HEK293 (cell line): ENCODE data around the gene SLC30A1.

Experiments used
- FEZF1 ChIP-seq: fragments of 450-650 bp; formaldehyde crosslinking; IDR thresholded peaks from 2 replicates; pipeline ENCODE4 v1.5.1; 2016; ENCODE audit warnings: missing biosample characterization, missing genetic modification characterization
- GLI4 ChIP-seq: fragments of 450-650 bp; formaldehyde crosslinking; IDR thresholded peaks from 2 replicates; pipeline ENCODE4 v1.5.1; 2016; ENCODE audit warnings: missing biosample characterization, missing genetic modification characterization
- GLIS1 ChIP-seq: fragments of 450-650 bp; formaldehyde crosslinking; IDR thresholded peaks from 2 replicates; pipeline ENCODE4 v1.5.1; 2016; ENCODE audit warnings: missing biosample characterization, missing genetic modification characterization
- HOXA7 ChIP-seq: sonication (generic); formaldehyde crosslinking; IDR thresholded peaks from 2 replicates; pipeline ENCODE4 v1.8.1; 2022; ENCODE audit warnings: missing genetic modification reagents, borderline replicate concordance
- KLF8 ChIP-seq: fragments of 450-650 bp; formaldehyde crosslinking; IDR thresholded peaks from 2 replicates; pipeline ENCODE4 v1.5.1; 2016; ENCODE audit warnings: missing biosample characterization, missing genetic modification characterization
- KLF9 ChIP-seq: fragments of 450-650 bp; formaldehyde crosslinking; IDR thresholded peaks from 2 replicates; pipeline ENCODE4 v1.5.1; 2016; ENCODE audit warnings: missing biosample characterization, missing genetic modification characterization, low read depth
- MYNN ChIP-seq: fragments of 450-650 bp; formaldehyde crosslinking; IDR thresholded peaks from 2 replicates; pipeline ENCODE4 v1.5.1; 2016; ENCODE audit warnings: missing biosample characterization, missing genetic modification characterization, borderline replicate concordance
- OSR2 ChIP-seq: fragments of 450-650 bp; formaldehyde crosslinking; IDR thresholded peaks from 2 replicates; pipeline ENCODE4 v1.5.1; 2016; ENCODE audit warnings: missing biosample characterization, missing genetic modification characterization
- SP2 ChIP-seq: fragments of 450-650 bp; formaldehyde crosslinking; IDR thresholded peaks from 2 replicates; pipeline ENCODE4 v1.5.1; 2016; ENCODE audit warnings: missing biosample characterization, missing genetic modification characterization
- SP7 ChIP-seq: fragments of 450-650 bp; formaldehyde crosslinking; IDR thresholded peaks from 2 replicates; pipeline ENCODE4 v1.5.1; 2016; ENCODE audit warnings: missing biosample characterization, missing genetic modification characterization
- ZFHX2 ChIP-seq: fragments of 450-650 bp; formaldehyde crosslinking; conservative IDR thresholded peaks from 2 replicates; pipeline ENCODE4 v1.5.1; 2016; ENCODE audit warnings: missing biosample characterization, missing genetic modification characterization
- ZFP69B ChIP-seq: fragments of 450-650 bp; formaldehyde crosslinking; IDR thresholded peaks from 2 replicates; pipeline ENCODE4 v1.5.1; 2016; ENCODE audit warnings: missing biosample characterization, missing genetic modification characterization
- ZNF133 ChIP-seq: fragments of 450-650 bp; formaldehyde crosslinking; IDR thresholded peaks from 2 replicates; pipeline ENCODE4 v1.5.1; 2016; ENCODE audit warnings: missing biosample characterization, missing genetic modification characterization
- ZNF140 ChIP-seq: fragments of 450-650 bp; formaldehyde crosslinking; IDR thresholded peaks from 2 replicates; pipeline ENCODE4 v1.5.1; 2016; ENCODE audit warnings: missing biosample characterization, missing genetic modification characterization
- ZNF146 ChIP-seq: fragments of 450-650 bp; formaldehyde crosslinking; IDR thresholded peaks from 2 replicates; pipeline ENCODE4 v1.5.1; 2016; ENCODE audit warnings: missing biosample characterization, missing genetic modification characterization
- ZNF184 ChIP-seq: fragments of 450-650 bp; IDR thresholded peaks from 2 replicates; pipeline ENCODE4 v1.5.1; 2018; ENCODE audit warnings: missing biosample characterization, mild to moderate bottlenecking, missing genetic modification characterization
- ZNF202 ChIP-seq: fragments of 450-650 bp; formaldehyde crosslinking; IDR thresholded peaks from 2 replicates; pipeline ENCODE4 v1.5.1; 2016; ENCODE audit warnings: missing biosample characterization, missing genetic modification characterization, borderline replicate concordance
- ZNF274 ChIP-seq, 2 experiments: fragments of 200-500 bp in 1 of 2; fragments of 450-650 bp in 1 of 2; sonication (Bioruptor generic) in 1 of 2; formaldehyde crosslinking in 1 of 2; IDR thresholded peaks; 2 replicates each; pipeline versions ENCODE4 v1.5.1 to v1.6.1; 2014 to 2016; ENCODE audit warnings: borderline replicate concordance in 1 of 2, inconsistent platforms in 1 of 2, low read length in 1 of 2, missing biosample characterization in 1 of 2, missing genetic modification characterization in 1 of 2
- ZNF311 ChIP-seq: fragments of 450-650 bp; formaldehyde crosslinking; IDR thresholded peaks from 2 replicates; pipeline ENCODE4 v1.5.1; 2017; ENCODE audit warnings: missing biosample characterization, missing genetic modification characterization, borderline replicate concordance
- ZNF324 ChIP-seq: fragments of 450-650 bp; formaldehyde crosslinking; IDR thresholded peaks from 2 replicates; pipeline ENCODE4 v1.5.1; 2016; ENCODE audit warnings: missing biosample characterization, missing genetic modification characterization
- ZNF335 ChIP-seq: fragments of 450-650 bp; formaldehyde crosslinking; conservative IDR thresholded peaks from 2 replicates; pipeline ENCODE4 v1.5.1; 2016; ENCODE audit warnings: missing biosample characterization, missing genetic modification characterization
- ZNF341 ChIP-seq: fragments of 450-650 bp; formaldehyde crosslinking; IDR thresholded peaks from 2 replicates; pipeline ENCODE4; 2016; ENCODE audit warnings: low read depth, missing biosample characterization, missing genetic modification characterization
- ZNF404 ChIP-seq: fragments of 450-650 bp; formaldehyde crosslinking; IDR thresholded peaks from 2 replicates; pipeline ENCODE4 v1.5.1; 2017; ENCODE audit warnings: missing biosample characterization, missing genetic modification characterization
- ZNF423 ChIP-seq: fragments of 450-650 bp; formaldehyde crosslinking; IDR thresholded peaks from 2 replicates; pipeline ENCODE4 v1.5.1; 2016; ENCODE audit warnings: missing biosample characterization, missing genetic modification characterization
- ZNF48 ChIP-seq: fragments of 450-650 bp; formaldehyde crosslinking; IDR thresholded peaks from 2 replicates; pipeline ENCODE4 v1.5.1; 2016; ENCODE audit warnings: missing biosample characterization, missing genetic modification characterization
- ZNF510 ChIP-seq: fragments of 450-650 bp; formaldehyde crosslinking; IDR thresholded peaks from 2 replicates; pipeline ENCODE4 v1.5.1; 2018; ENCODE audit warnings: mild to moderate bottlenecking, missing genetic modification characterization, missing biosample characterization; ENCODE audit not compliant: insufficient replicate concordance
- ZNF558 ChIP-seq: fragments of 450-650 bp; formaldehyde crosslinking; IDR thresholded peaks from 2 replicates; pipeline ENCODE4 v1.5.1; 2016; ENCODE audit warnings: missing biosample characterization, missing genetic modification characterization
- ZNF610 ChIP-seq: fragments of 450-650 bp; formaldehyde crosslinking; IDR thresholded peaks from 2 replicates; pipeline ENCODE4 v1.5.1; 2016; ENCODE audit warnings: missing biosample characterization, missing genetic modification characterization, borderline replicate concordance
- ZNF626 ChIP-seq: fragments of 450-650 bp; sonication (Bioruptor Pico); formaldehyde crosslinking; IDR thresholded peaks from 2 replicates; pipeline ENCODE4 v1.5.1; 2018; ENCODE audit warnings: missing biosample characterization, missing genetic modification characterization, inconsistent platforms
- ZNF792 ChIP-seq: fragments of 450-650 bp; formaldehyde crosslinking; IDR thresholded peaks from 2 replicates; pipeline ENCODE4 v1.5.1; 2016; ENCODE audit warnings: missing biosample characterization, missing genetic modification characterization
- ZXDB ChIP-seq: fragments of 450-650 bp; formaldehyde crosslinking; IDR thresholded peaks from 2 replicates; pipeline ENCODE4 v1.5.1; 2016; ENCODE audit warnings: missing biosample characterization, missing genetic modification characterization
- TF ChIP-seq, protein P1 (sequence below): fragments of 450-650 bp; formaldehyde crosslinking; IDR thresholded peaks from 2 replicates; pipeline ENCODE4 v1.5.1; 2016; ENCODE audit warnings: missing biosample characterization, missing genetic modification characterization
- TF ChIP-seq, protein P2 (sequence below): fragments of 450-650 bp; formaldehyde crosslinking; IDR thresholded peaks from 2 replicates; pipeline ENCODE4 v1.5.1; 2016; ENCODE audit warnings: missing biosample characterization, missing genetic modification characterization
- TF ChIP-seq, protein P3 (sequence below): fragments of 450-650 bp; formaldehyde crosslinking; IDR thresholded peaks from 2 replicates; pipeline ENCODE4 v1.5.1; 2017; ENCODE audit warnings: missing biosample characterization, missing genetic modification characterization
- TF ChIP-seq, protein P4 (sequence below): fragments of 450-650 bp; formaldehyde crosslinking; IDR thresholded peaks from 2 replicates; pipeline ENCODE4 v1.5.1; 2016; ENCODE audit warnings: missing biosample characterization, missing genetic modification characterization
- TF ChIP-seq, protein P5 (sequence below): fragments of 450-650 bp; formaldehyde crosslinking; IDR thresholded peaks from 2 replicates; pipeline ENCODE4 v1.5.1; 2016; ENCODE audit warnings: missing biosample characterization, missing genetic modification characterization

Gene SLC30A1

DNA sequence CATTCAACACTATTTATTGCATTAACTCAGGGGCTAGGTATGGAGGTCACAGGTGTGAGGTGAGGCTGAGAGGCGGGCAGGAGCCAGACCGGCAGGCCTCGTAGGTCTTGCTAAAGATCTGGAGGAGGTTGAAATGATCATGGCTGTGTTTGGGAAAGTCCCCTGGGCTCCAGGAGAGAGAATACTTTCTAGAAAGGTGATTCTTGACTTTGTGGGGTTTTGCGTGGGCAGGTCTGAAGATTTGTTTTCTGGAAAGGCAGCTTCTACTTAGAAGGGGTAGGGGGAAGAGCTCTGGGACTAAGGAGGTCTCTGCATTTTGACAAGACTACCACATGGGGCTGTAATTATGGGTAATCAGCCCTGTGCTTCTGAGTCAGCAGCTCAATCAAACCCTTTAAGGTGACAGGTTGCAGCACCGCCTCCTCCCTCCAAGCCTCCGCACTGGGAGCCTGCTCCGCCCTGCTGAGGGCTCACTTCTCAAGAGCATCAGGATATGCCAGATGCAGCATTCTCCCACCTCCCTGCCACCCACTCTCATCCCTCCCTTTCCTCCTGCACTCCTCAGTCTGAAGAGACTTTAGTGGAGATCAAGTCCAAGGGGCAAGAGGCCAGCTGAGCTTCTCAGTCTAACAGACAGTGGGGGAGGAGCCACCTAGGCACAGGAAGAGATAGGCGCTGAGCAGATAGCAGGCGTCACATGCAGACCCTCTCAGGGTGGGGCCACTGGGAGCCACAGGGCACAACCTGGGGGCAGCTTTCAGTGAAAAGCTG is 30.5 kb downstream of the SLC30A1 start (continued):
- TF ChIP-seq ZNF184 (tag by site-specific recombination) (no peak), ZNF341 (tag by site-specific recombination) (no peak), ZNF335 (tag by site-specific recombination) (no peak), ZXDB (no peak), KLF8 (tag by site-specific recombination) (no peak), ZNF133 (tag by site-specific recombination) (no peak), ZNF792 (tag by site-specific recombination) (no peak), ZFHX2 (tag by site-specific recombination) (peak; percentile 97), GLIS1 (tag by site-specific recombination) (peak; percentile 29; the same call in 1 of the 2 replicates), ZFP69B (tag by site-specific recombination) (no peak), ZNF48 (tag by site-specific recombination) (no peak), ZNF558 (no peak), ZNF311 (tag by site-specific recombination) (no peak), ZNF324 (tag by site-specific recombination) (no peak), ZNF146 (tag by site-specific recombination) (no peak), OSR2 (tag by site-specific recombination) (peak; percentile 63), MYNN (tag by site-specific recombination) (no peak), HOXA7 (no peak), KLF9 (tag by site-specific recombination) (no peak), ZNF274 (IDR thresholded peaks at IDR 0.05; ENCODE audit: low read length) (no peak), ZNF274 (tag by site-specific recombination; IDR thresholded peaks at IDR 0.05; ENCODE audit: borderline replicate concordance) (no peak), ZNF140 (no peak), SP2 (tag by site-specific recombination) (peak; percentile 55), ZNF423 (tag by site-specific recombination) (no peak), GLI4 (tag by site-specific recombination) (no peak), ZNF202 (no peak), ZNF510 (tag by site-specific recombination) (no peak), ZNF610 (tag by site-specific recombination) (no peak), ZNF404 (tag by site-specific recombination) (no peak), FEZF1 (tag by site-specific recombination) (no peak), SP7 (tag by site-specific recombination) (peak; percentile 97), ZNF626 (tag by site-specific recombination) (no peak)
- TF ChIP-seq, protein P1, sequence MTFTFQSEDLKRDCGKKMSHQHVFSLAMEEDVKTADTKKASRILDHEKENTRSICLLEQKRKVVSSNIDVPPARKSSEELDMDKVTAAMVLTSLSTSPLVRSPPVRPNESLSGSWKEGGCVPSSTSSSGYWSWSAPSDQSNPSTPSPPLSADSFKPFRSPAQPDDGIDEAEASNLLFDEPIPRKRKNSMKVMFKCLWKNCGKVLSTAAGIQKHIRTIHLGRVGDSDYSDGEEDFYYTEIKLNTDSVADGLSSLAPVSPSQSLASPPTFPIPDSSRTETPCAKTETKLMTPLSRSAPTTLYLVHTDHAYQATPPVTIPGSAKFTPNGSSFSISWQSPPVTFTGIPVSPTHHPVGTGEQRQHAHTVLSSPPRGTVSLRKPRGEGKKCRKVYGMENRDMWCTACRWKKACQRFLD, result no peak
- TF ChIP-seq, protein P2, sequence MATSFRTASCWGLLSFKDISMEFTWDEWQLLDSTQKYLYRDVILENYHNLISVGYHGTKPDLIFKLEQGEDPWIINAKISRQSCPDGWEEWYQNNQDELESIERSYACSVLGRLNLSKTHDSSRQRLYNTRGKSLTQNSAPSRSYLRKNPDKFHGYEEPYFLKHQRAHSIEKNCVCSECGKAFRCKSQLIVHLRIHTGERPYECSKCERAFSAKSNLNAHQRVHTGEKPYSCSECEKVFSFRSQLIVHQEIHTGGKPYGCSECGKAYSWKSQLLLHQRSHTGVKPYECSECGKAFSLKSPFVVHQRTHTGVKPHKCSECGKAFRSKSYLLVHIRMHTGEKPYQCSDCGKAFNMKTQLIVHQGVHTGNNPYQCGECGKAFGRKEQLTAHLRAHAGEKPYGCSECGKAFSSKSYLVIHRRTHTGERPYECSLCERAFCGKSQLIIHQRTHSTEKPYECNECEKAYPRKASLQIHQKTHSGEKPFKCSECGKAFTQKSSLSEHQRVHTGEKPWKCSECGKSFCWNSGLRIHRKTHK (tag by site-specific recombination), result no peak
- TF ChIP-seq, protein P3, sequence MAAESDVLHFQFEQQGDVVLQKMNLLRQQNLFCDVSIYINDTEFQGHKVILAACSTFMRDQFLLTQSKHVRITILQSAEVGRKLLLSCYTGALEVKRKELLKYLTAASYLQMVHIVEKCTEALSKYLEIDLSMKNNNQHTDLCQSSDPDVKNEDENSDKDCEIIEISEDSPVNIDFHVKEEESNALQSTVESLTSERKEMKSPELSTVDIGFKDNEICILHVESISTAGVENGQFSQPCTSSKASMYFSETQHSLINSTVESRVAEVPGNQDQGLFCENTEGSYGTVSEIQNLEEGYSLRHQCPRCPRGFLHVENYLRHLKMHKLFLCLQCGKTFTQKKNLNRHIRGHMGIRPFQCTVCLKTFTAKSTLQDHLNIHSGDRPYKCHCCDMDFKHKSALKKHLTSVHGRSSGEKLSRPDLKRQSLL (tag by site-specific recombination), result no peak
- TF ChIP-seq, protein P4, sequence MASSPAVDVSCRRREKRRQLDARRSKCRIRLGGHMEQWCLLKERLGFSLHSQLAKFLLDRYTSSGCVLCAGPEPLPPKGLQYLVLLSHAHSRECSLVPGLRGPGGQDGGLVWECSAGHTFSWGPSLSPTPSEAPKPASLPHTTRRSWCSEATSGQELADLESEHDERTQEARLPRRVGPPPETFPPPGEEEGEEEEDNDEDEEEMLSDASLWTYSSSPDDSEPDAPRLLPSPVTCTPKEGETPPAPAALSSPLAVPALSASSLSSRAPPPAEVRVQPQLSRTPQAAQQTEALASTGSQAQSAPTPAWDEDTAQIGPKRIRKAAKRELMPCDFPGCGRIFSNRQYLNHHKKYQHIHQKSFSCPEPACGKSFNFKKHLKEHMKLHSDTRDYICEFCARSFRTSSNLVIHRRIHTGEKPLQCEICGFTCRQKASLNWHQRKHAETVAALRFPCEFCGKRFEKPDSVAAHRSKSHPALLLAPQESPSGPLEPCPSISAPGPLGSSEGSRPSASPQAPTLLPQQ, result no peak
- TF ChIP-seq, protein P5, sequence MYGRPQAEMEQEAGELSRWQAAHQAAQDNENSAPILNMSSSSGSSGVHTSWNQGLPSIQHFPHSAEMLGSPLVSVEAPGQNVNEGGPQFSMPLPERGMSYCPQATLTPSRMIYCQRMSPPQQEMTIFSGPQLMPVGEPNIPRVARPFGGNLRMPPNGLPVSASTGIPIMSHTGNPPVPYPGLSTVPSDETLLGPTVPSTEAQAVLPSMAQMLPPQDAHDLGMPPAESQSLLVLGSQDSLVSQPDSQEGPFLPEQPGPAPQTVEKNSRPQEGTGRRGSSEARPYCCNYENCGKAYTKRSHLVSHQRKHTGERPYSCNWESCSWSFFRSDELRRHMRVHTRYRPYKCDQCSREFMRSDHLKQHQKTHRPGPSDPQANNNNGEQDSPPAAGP (tag by site-specific recombination), result peak; percentile 58; the same call in 1 of the 2 replicates
